Ovary (tissue), 3 donors: Measurements from ENCODE around the gene FYN.

Experiments used
- EP300 ChIP-seq: sonication (generic); formaldehyde crosslinking; IDR thresholded peaks from one replicate; pipeline ENCODE4 v1.6.1; 2017; ENCODE audit warnings: antibody characterized with exemption
- TF ChIP-seq, protein P1 (sequence below), 3 donors: fragments of 450-650 bp in 2 of 3; fragments of 200-600 bp in 1 of 3; IDR thresholded peaks; one replicate each; pipeline versions ENCODE4 v1.5.1 to v1.8.0; 2016 to 2022; ENCODE audit warnings: antibody characterized with exemption in 3 of 3, mild to moderate bottlenecking in 1 of 3
- donor health status: DM: no; HTN: no; CAD: no.

DNA sequence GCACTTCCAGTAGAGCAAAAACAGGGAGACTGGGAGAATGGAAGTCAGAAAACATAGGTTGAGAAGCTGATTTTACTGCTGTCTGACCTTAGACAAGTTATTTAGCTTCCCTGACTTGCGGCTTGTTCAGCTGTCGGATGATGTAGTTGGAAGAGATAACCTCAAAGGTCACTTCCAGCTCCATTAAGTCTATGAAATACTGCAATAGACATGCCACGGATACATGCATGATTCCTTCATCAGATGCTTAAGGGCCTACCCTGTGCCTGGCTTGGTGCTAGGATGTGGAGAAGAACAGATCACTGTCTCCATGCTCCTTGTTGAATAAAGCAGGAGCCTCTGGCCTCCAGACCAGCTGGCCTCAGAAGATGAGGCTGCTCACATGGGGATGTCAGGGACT, 43.7 kb downstream of the FYN start:
- TF ChIP-seq, protein P1, sequence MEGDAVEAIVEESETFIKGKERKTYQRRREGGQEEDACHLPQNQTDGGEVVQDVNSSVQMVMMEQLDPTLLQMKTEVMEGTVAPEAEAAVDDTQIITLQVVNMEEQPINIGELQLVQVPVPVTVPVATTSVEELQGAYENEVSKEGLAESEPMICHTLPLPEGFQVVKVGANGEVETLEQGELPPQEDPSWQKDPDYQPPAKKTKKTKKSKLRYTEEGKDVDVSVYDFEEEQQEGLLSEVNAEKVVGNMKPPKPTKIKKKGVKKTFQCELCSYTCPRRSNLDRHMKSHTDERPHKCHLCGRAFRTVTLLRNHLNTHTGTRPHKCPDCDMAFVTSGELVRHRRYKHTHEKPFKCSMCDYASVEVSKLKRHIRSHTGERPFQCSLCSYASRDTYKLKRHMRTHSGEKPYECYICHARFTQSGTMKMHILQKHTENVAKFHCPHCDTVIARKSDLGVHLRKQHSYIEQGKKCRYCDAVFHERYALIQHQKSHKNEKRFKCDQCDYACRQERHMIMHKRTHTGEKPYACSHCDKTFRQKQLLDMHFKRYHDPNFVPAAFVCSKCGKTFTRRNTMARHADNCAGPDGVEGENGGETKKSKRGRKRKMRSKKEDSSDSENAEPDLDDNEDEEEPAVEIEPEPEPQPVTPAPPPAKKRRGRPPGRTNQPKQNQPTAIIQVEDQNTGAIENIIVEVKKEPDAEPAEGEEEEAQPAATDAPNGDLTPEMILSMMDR (IDR thresholded peaks at IDR 0.05): no peak
- no peak for TF ChIP-seq EP300
